SK-N-SH (cell line): ENCODE data around the gene TMEM123. TPM values are rescaled to one million over a fixed set of nuclear protein-coding genes. Genes with fewer than 3 reads are reported as not detected.

Source experiments
- CTCF ChIA-PET: fragments of 300-600, 350-600 bp; formaldehyde crosslinking; extraction: SDS; loops from one replicate; lab custom pipeline; 2021; lab: Yijun Ruan, JAX
- POLR2A ChIA-PET: fragments of 350-600 bp; sonication (Branson Sonifier 250); formaldehyde crosslinking; extraction: SDS; loops from one replicate; lab custom pipeline; 2020; ENCODE audit warnings: antibody characterized with exemption, inconsistent platforms; lab: Yijun Ruan, JAX
- DNase-seq: peaks from one replicate; pipeline ENCODE4 v3.0.0; 2012
- H2AFZ ChIP-seq: fragments of 200-600 bp; sonication (generic); 2 replicates; pipeline ENCODE4 v1.8.1; 2016; ENCODE audit warnings: antibody characterized with exemption, mild to moderate bottlenecking, low read depth
- H3F3A ChIP-seq: fragments of 200-600 bp; sonication (generic); replicated peaks from 2 replicates; pipeline ENCODE3; 2016; ENCODE audit warnings: antibody characterized with exemption, mild to moderate bottlenecking; ENCODE audit not compliant: insufficient read depth
- H3K27ac ChIP-seq, 2 experiments: fragments of 200-500 bp in 1 of 2; fragments of 200-600 bp in 1 of 2; sonication (Bioruptor generic) in 1 of 2; sonication (generic), shearing (Covaris generic) in 1 of 2; 2 replicates each; pipeline versions ENCODE4 v1.5.1 to v1.6.1; 2014 to 2016; ENCODE audit warnings: low read depth in 2 of 2, inconsistent platforms in 1 of 2, low read length in 1 of 2, mild to moderate bottlenecking in 1 of 2, mixed read lengths in 1 of 2
- H3K27me3 ChIP-seq: fragments of 200-600 bp; sonication (generic), shearing (Covaris generic); 2 replicates; pipeline ENCODE4 v1.6.1; 2016; ENCODE audit warnings: mixed run types; ENCODE audit not compliant: insufficient read depth
- H3K36me3 ChIP-seq, 2 experiments: fragments of 200-500 bp in 1 of 2; fragments of 200-600 bp in 1 of 2; sonication (Bioruptor generic) in 1 of 2; sonication (generic) in 1 of 2; replicated peaks in 1 of 2; 2 replicates each; pipeline versions ENCODE3 to v1.5.1; 2014 to 2016; ENCODE audit warnings: low read length in 1 of 2, mild to moderate bottlenecking in 1 of 2; ENCODE audit not compliant: insufficient read depth in 2 of 2, control insufficient read depth in 1 of 2
- H3K4me1 ChIP-seq, 2 experiments: fragments of 200-500 bp in 1 of 2; fragments of 200-600 bp in 1 of 2; sonication (Bioruptor generic) in 1 of 2; sonication (generic), shearing (Covaris generic) in 1 of 2; 2 replicates each; pipeline versions ENCODE4 v1.5.1 to v1.6.1; 2014 to 2016; ENCODE audit warnings: low read depth in 1 of 2, low read length in 1 of 2, mixed run types in 1 of 2; ENCODE audit not compliant: insufficient read depth in 2 of 2, control insufficient read depth in 1 of 2
- H3K4me2 ChIP-seq: fragments of 200-600 bp; sonication (generic), shearing (Covaris generic); 2 replicates; pipeline ENCODE4 v1.6.1; 2017; ENCODE audit warnings: mixed run types
- H3K4me3 ChIP-seq, 2 experiments: fragments of 200-500 bp in 1 of 2; fragments of 200-600 bp in 1 of 2; sonication (Bioruptor generic) in 1 of 2; sonication (generic), shearing (Covaris generic) in 1 of 2; 2 replicates each; pipeline versions ENCODE4 v1.5.1 to v1.8.1; 2014 to 2016; ENCODE audit warnings: low read depth in 2 of 2, inconsistent platforms in 1 of 2, low read length in 1 of 2, mild to moderate bottlenecking in 1 of 2, mixed read lengths in 1 of 2, moderate library complexity in 1 of 2
- H3K79me2 ChIP-seq: fragments of 200-600 bp; sonication (generic); 2 replicates; pipeline ENCODE4 v1.8.1; 2017; ENCODE audit warnings: mild to moderate bottlenecking; ENCODE audit not compliant: insufficient read depth
- H3K9ac ChIP-seq: fragments of 200-600 bp; sonication (generic); 2 replicates; pipeline ENCODE4 v1.6.1; 2017; ENCODE audit warnings: mixed run types
- H3K9me2 ChIP-seq: fragments of 200-600 bp; sonication (generic); 2 replicates; pipeline ENCODE4 v1.6.1; 2017; ENCODE audit warnings: mixed run types
- H3K9me3 ChIP-seq: fragments of 200-600 bp; sonication (generic); 2 replicates; pipeline ENCODE4 v1.6.1; 2017; ENCODE audit warnings: mixed run types, mild to moderate bottlenecking, moderate library complexity
- H4K20me1 ChIP-seq: fragments of 200-600 bp; sonication (generic); 2 replicates; pipeline ENCODE4 v1.6.1; 2017; ENCODE audit warnings: mild to moderate bottlenecking, mixed run types; ENCODE audit not compliant: insufficient read depth
- CHD2 ChIP-seq: fragments of 150-350 bp; IDR thresholded peaks from 2 replicates; pipeline ENCODE4 v1.6.1; 2018; ENCODE audit warnings: low read length; ENCODE audit not compliant: partially characterized antibody
- ELF1 ChIP-seq: IDR thresholded peaks from 2 replicates; pipeline ENCODE4 v1.4.0; 2012
- EP300 ChIP-seq, 2 experiments: IDR thresholded peaks; 2 replicates each; pipeline versions ENCODE4 v1.4.0 to v1.6.1; 2012; ENCODE audit warnings: borderline replicate concordance in 1 of 2, low read depth in 1 of 2, low read length in 1 of 2
- EZH2phosphoT487 ChIP-seq: fragments of 200-600 bp; sonication (generic); IDR thresholded peaks from 2 replicates; pipeline ENCODE4 v1.6.1; 2017; ENCODE audit warnings: low read depth, mixed run types, mild to moderate bottlenecking, antibody characterized with exemption, moderate library complexity, borderline replicate concordance
- FOSL2 ChIP-seq: IDR thresholded peaks from 2 replicates; pipeline ENCODE4 v1.4.0; 2012; ENCODE audit warnings: low read depth, mild to moderate bottlenecking, moderate library complexity, borderline replicate concordance
- FOXM1 ChIP-seq: IDR thresholded peaks from 2 replicates; pipeline ENCODE4 v1.4.0; 2012; ENCODE audit warnings: low read depth, mild to moderate bottlenecking
- JUND ChIP-seq: IDR thresholded peaks from 2 replicates; pipeline ENCODE4 v1.4.0; 2012
- MAX ChIP-seq: IDR thresholded peaks from 2 replicates; pipeline ENCODE4 v1.4.0; 2012; ENCODE audit warnings: low read depth
- MEF2A ChIP-seq: IDR thresholded peaks from 2 replicates; pipeline ENCODE4 v1.4.0; 2012; ENCODE audit warnings: low read depth, borderline replicate concordance
- MXI1 ChIP-seq: IDR thresholded peaks from 2 replicates; pipeline ENCODE4 v1.6.1; 2012; ENCODE audit warnings: mild to moderate bottlenecking, low read depth, low read length, improper control_type of control experiment
- PBX3 ChIP-seq: IDR thresholded peaks from 2 replicates; pipeline ENCODE4; 2012
- POLR2AphosphoS5 ChIP-seq: IDR thresholded peaks from 2 replicates; pipeline ENCODE4 v1.6.1; 2012; ENCODE audit warnings: low read depth, low read length
- RAD21 ChIP-seq: IDR thresholded peaks from 2 replicates; pipeline ENCODE4 v1.6.1; 2012; ENCODE audit warnings: mild to moderate bottlenecking, low read length
- RCOR1 ChIP-seq: fragments of 150-350 bp; IDR thresholded peaks from 2 replicates; pipeline ENCODE4 v1.6.1; 2017; ENCODE audit warnings: antibody characterized with exemption, low read length
- RFX5 ChIP-seq: IDR thresholded peaks from 2 replicates; pipeline ENCODE4 v1.6.1; 2012; ENCODE audit warnings: mild to moderate bottlenecking, improper control_type of control experiment, low read length
- RXRA ChIP-seq: IDR thresholded peaks from 2 replicates; pipeline ENCODE4 v1.4.0; 2012; ENCODE audit warnings: low read depth, mild to moderate bottlenecking, borderline replicate concordance
- SMC3 ChIP-seq: IDR thresholded peaks from 2 replicates; pipeline ENCODE4 v1.6.1; 2012; ENCODE audit warnings: low read depth, low read length, improper control_type of control experiment
- TAF1 ChIP-seq: IDR thresholded peaks from 2 replicates; pipeline ENCODE4 v1.6.1; 2012; ENCODE audit warnings: low read depth, mild to moderate bottlenecking, low read length, moderate library complexity, borderline replicate concordance
- TCF12 ChIP-seq: IDR thresholded peaks from 2 replicates; pipeline ENCODE4 v1.4.0; 2012
- TEAD4 ChIP-seq: IDR thresholded peaks from 2 replicates; pipeline ENCODE4 v1.4.0; 2012; ENCODE audit warnings: mild to moderate bottlenecking, borderline replicate concordance; ENCODE audit not compliant: insufficient read depth
- USF1 ChIP-seq: IDR thresholded peaks from 2 replicates; pipeline ENCODE4 v1.4.0; 2012; ENCODE audit warnings: low read depth, borderline replicate concordance
- YY1 ChIP-seq: IDR thresholded peaks from 2 replicates; pipeline ENCODE4 v1.4.0; 2012; ENCODE audit warnings: low read depth, mild to moderate bottlenecking
- ZBTB33 ChIP-seq: IDR thresholded peaks from 2 replicates; pipeline ENCODE4 v1.4.0; 2012; ENCODE audit warnings: low read depth, borderline replicate concordance
- WGBS: methylation state at CpG from one replicate; pipeline ENCODE4 v1.1.6; 2017; ENCODE audit warnings: low lambda C conversion rate; 5-methylcytosine and 5-hydroxymethylcytosine counted together
- polyA plus RNA-seq, 3 experiments: library from polyadenylated mRNA; depleted of rRNA; stranded (reverse); fragments of >200 nt; gene quantifications; 2 replicates each; pipeline ENCODE4 v1.2.3, GENCODE V29; 2012

Gene TMEM123
- polyA plus RNA-seq, 1 of the 3 experiments (the other 2 are of a cell fraction), result 86.1 TPM

- Histone ChIP-seq H3K9ac (no peak overlapping the region), H3K9me2 (no peaks in the 10 kb centered on the region), H3K79me2 (no peaks in the 10 kb centered on the region), H3K27me3 (no peaks in the 10 kb centered on the region), H4K20me1 (no peaks in the 10 kb centered on the region), H3F3A (no peaks in the 10 kb centered on the region), H3K27ac (no peak overlapping the region), H3K4me3 (no peak overlapping the region), H3K9me3 (no peaks in the 10 kb centered on the region), H3K4me2 (no peak overlapping the region), H3K4me1 (peaks cover 7 to 9% of the 10 kb centered on the region in 2 experiments; a peak in 2 of 4 replicates), H3K36me3 (no peaks in the 10 kb centered on the region), H2AFZ (no peak overlapping the region)
- TF ChIP-seq RCOR1 (no peak), EP300 (IDR thresholded peaks at IDR 0.05; ENCODE audit: borderline replicate concordance in 1 of 2, low read depth in 1 of 2, low read length in 1 of 2) (no peak), SMC3 (no peak), RAD21 (no peak), CHD2 (no peak), USF1 (no peak), YY1 (no peak), ELF1 (no peak), TAF1 (no peak), ZBTB33 (no peak), MXI1 (no peak), RXRA (no peak)
- CTCF ChIA-PET, result interaction anchor here (1.2 kb wide), 1 partner anchor 81 kb away, joined by 3 read pairs; no protein-coding TSS in a partner anchor
- no peak for DNase-seq
- POLR2A ChIA-PET, result no interaction called here
Observed at GRCh38 chr11:102471474-102471873, 18.9 kb upstream of the TMEM123 start.

- ChIA-PET CTCF (no interaction called here), POLR2A (no interaction called here)
- H3K4me3 ChIP-seq, result no peak overlapping the region
- no peaks in the 10 kb centered on the region for H3K36me3 ChIP-seq
- H3K79me2 ChIP-seq, result no peaks in the 10 kb centered on the region
- H3K27me3 ChIP-seq, result no peaks in the 10 kb centered on the region
- H3F3A ChIP-seq, result no peaks in the 10 kb centered on the region
- TF ChIP-seq CHD2 (no peak), FOSL2 (no peak), MEF2A (no peak), EZH2phosphoT487 (no peak), FOXM1 (no peak), RAD21 (no peak), MAX (no peak), POLR2AphosphoS5 (no peak), TEAD4 (no peak), RXRA (no peak), ZBTB33 (no peak), RCOR1 (no peak), PBX3 (no peak), RFX5 (no peak), JUND (no peak), ELF1 (no peak), TCF12 (no peak)
- H4K20me1 ChIP-seq, result no peaks in the 10 kb centered on the region
- no peak overlapping the region for H2AFZ ChIP-seq
- H3K27ac ChIP-seq, result peak overlapping the region in 1 of 2 experiments; percentile 65; a peak in 1 of 4 replicates
- no peaks in the 10 kb centered on the region for H3K9me2 ChIP-seq
- no peak overlapping the region for H3K9ac ChIP-seq
- no peaks in the 10 kb centered on the region for H3K9me3 ChIP-seq
- H3K4me2 ChIP-seq, result no peak overlapping the region
- no peak for DNase-seq
- 89% methylated on average over 3 of the region's 3 CpGs for WGBS
- peaks cover 4 to 7% of the 10 kb centered on the region in 2 experiments; a peak in 2 of 4 replicates for H3K4me1 ChIP-seq
Observed at GRCh38 chr11:102470251-102470650, 17.7 kb upstream of the TMEM123 start.
